NCI-H146 (cell line): ENCODE data around the gene DOK7.

ENCODE experiments used
- DNase-seq: peaks from one replicate; lab custom pipeline; 2025; lab: John Stamatoyannopoulos, UW

Gene DOK7

GRCh38 chr4:3489451-3489962 is 26.4 kb downstream of the DOK7 start:
- DNase-seq: no peak

DNA sequence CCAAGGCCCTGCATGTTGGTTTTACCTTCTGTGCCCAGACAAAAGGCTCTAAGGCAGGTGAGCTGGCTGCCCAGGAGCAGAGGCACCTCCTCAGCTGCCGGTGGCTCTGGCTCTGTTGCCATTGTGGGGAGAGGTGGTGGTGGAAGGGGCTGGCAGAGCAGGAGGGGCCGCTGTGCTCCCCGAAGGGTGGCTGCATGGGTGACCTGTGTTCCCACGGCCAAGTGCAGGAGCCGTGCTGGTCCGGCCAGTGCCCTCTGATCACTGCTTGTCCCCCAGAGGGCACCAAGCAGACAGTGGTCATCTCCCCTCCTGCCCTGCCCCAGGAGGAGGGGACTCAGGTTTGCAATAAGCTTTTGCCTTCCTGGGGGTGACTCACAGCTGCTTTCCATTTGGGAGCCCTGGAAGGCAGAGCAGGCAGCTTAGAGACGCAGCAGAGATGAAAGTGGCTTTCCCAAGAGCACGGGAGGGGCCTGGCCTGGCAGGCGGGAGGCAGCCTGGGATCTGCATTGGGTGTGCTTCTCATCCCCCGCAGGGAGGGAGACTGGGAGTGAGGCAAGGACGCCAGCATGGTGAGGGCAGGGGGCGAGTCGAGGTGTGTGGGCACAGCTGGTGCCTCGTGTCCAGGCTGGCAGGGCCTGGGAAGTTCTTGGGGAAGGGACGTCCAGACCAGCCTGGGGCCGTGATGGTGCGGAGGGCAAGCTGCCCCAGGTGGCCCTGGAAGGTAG is 28.7 kb downstream of the DOK7 start:
- DNase-seq: no peak

DNA sequence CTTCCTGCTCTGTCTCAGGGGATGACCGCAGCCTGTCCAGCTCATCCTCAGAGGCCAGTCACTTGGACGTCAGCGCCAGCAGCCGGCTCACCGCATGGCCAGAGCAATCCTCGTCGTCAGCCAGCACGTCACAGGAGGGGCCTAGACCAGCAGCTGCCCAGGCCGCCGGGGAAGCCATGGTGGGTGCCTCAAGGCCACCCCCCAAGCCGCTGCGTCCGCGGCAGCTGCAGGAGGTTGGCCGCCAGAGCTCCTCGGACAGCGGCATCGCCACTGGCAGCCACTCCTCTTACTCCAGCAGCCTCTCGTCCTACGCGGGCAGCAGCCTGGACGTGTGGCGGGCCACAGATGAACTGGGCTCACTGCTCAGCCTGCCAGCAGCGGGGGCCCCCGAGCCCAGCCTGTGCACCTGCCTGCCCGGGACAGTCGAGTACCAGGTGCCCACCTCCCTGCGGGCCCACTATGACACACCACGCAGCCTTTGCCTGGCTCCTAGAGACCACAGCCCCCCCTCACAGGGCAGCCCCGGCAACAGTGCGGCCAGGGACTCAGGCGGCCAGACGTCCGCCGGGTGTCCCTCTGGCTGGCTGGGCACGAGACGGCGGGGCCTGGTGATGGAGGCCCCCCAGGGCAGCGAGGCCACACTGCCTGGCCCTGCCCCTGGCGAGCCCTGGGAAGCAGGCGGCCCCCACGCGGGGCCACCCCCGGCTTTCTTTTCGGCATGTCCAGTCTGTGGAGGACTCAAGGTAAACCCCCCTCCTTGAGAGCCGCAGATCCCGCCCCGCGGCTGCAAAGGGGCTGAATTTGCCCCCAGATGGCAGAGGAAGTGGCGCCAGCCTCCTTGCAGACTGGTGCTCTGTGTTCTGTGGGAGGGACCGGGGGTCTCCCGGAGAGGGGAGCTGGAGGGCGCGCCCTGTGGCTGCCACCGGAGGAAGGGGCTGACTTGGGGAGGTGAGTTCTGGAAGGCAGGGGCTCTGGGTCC is 29.9 kb downstream of the DOK7 start:
- DNase-seq: no peak

GRCh38 chr4:3493720-3494461 is 30.8 kb downstream of the DOK7 start:
- DNase-seq: no peak

GRCh38 chr4:3494462-3494871 is 31.4 kb downstream of the DOK7 start:
- no peak for DNase-seq

DNA sequence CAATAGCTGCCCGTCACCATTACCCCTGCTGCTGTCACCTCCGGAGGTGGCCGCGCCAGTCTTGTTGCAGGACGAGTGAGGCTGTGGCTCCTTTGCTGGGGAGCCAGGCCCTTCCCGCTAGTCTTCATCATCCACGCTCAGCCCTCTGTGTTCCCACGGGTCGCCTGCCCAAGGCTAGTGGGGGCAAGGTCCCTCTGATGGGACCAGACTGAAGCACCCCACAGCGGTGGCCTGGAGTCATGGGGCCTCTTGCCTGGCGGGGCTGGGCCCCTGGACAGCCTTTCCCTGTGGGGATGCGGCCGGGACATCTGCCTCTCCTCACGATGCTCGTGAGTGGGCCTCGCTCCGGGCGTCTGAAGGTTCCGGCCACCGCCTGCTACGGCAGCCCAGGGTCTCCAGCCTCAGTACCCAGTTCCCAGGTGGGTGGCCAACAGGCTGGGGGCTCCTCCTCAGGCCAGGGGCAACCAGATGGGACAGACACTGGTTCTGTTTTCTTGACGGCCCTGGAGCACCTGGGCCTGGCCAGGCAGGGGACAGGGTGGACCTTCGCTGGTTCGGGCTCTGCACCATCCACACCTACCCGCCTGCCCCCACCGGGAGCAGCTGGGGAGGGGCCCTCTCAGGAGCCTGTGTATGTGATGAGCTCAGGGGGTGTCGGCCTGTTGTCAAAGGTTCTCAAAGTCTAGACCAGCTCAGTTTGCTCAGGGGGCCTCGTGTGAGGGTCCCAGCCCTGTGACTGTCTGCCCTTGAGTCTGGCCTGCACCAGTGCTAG is 32.3 kb downstream of the DOK7 start:
- no peak for DNase-seq

- DNase-seq: no peak
These were observed 32.9 kb downstream of the DOK7 start for GRCh38 chr4:3496021-3496420.

- DNase-seq: no peak
These were observed 34.0 kb downstream of the DOK7 start for GRCh38 chr4:3497095-3497494.

DNA sequence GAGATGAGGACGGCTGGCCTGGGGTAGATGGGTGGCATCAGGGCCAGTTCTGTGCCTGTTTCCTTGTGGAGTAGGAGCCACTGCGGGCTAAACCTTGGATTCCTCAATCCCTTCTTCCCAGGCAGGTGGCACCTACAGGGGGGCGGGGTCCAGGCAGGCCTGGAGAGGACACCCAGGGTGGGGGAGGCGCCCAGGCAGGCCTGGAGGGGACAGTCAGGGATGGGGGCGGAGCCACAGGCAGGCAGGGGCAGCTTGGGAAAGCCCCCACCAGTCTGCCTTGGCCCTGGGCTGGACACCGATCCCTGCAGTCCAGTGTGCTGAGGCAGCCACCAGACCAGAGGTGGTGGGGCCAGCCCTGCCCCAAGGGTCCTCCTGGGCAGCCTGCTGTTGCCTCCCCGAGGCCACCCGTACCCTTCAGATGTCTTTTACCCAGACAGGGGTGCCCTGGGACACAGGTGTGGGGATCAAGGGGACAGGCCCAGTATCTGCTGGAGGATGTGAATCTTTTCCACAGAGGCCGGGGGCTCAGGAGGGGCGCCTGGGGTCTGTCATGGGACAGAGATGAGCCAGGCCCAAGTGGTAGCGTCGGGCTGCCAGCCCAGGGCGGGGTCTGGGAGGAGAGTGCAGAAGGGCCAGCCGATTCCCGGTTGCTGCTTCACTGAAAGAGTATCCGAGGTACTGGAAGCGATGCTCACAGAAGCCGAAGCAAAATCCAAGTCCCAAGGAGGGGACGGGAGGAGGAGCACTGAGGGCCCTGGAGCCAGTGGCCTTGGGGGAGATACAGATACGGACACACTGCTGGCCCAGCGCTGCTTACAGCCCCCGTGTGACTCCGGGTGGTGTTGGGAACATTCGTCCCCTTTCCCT is 34.6 kb downstream of the DOK7 start:
- DNase-seq: no peak

DNA sequence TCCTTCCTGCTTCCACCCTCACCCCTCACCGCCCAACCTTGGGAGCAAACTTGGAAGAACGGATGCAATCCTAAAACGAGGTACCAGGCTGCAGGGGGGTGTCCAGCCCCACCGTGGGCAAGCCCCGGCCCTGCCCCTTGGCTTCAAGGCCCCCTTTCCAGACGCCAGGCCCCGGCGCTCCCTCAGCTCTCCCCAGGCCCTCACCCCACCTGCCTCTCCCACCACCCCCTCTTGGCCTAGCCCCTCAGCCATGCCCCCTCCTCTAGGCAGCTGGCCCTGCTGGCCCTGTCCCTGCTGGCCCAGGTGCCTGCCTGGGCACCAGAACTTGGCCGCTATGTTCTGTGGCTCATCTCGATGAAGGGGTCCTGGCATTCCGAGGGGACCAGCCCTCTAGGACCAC is 35.3 kb downstream of the DOK7 start:
- DNase-seq: no peak

DNA sequence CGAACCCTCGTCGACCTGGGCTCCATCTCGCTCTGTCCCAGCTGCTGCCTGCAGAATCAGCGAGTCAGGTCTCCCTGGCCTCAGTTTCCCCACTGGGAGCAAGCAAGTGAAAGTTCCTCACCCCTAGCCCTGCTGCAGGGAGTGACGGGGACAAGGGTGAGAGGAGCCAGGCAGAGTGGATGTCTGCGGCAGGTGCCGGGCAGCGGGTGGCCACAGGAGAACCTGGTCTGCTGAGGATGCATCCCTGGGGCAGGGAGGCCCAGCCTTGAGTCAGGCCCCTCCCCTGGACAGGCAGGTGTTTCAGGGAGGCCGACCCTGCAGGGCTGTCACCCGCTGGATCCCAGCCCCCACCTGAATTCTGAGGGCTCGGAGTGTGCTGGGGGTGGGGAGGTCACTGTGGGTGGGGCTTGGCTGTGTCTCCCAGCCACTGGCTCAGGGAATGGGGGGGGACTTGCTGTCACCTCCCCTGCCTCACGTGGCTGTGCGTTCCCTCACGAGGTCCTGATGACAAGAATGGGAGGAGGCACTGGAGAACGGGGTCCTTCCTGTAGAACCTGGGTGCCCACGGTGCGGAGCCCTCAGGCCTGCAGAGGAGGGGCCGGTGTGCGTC is 35.9 kb downstream of the DOK7 start:
- peak; percentile 80 for DNase-seq

DNA sequence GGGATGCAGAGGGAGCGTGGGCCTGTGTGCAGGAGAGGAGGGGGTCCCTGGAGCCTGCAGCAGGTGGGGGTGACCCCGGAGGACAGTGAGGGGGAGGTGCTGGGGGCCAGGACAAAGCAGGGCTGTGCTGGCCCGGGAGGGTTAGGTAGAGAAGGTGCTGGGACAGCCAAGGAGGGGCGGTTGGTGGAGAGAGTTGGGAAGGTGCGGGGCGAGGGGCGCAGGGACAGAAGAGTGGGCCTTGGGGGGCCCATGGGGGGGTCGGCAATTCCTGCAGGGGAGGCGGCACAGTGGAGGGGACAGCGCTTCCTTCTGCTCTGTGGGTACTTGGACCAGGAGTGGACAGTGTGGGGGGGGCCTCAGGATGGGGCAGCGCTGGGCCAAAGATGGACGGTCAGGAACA is 36.6 kb downstream of the DOK7 start:
- DNase-seq: no peak

DNA sequence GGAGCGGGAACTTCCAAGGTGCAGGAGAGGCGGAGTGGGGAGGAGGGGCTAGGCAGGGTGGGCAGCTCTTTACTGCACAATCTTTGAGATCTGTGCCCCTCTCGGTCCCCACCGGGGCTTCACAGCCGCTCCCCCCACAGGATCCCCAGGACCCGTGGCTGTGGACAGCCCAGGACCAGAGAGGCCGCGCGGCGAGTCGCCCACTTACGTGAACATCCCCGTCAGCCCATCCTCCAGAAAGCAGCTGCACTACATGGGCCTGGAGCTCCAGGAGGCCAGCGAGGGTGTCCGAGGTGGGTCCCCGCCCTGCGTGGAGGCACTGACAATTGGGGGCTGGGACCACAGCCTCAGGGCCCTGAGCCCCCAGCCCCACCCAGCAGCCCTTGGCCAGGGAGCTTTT is 37.0 kb downstream of the DOK7 start:
- DNase-seq: no peak

GRCh38 chr4:3500634-3501101 is 37.6 kb downstream of the DOK7 start:
- no peak for DNase-seq

GRCh38 chr4:3501126-3501824 is 38.2 kb downstream of the DOK7 start:
- DNase-seq: no peak

GRCh38 chr4:3501825-3502425 is 38.8 kb downstream of the DOK7 start:
- DNase-seq: no peak

GRCh38 chr4:3502941-3503936 is 40.1 kb downstream of the DOK7 start:
- no peak for DNase-seq

DNA sequence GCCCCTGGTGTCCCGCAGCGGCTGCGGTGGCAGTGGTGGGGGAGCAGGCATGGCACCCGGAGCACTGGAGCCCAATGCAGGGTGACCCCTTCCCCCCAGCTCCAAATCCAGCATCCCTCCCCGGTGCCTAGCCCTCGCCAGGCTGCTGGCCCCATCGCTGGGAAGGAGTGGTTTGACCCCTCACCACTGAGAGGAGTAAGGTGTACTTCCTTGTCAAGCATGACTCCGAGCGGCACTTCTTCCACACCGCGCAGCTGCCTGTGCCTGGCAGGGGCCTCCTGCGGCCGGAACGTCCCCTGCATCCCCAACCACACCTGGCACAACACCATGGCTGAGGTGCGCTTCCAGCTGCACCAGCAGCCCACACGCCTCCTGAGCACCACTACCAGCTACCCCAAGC is 42.1 kb downstream of the DOK7 start:
- DNase-seq: no peak
